ENCODE data around the gene ACAA1. TPM values are rescaled to one million over a fixed set of nuclear protein-coding genes. Genes with fewer than 3 reads are reported as not detected.

Gene ACAA1
- total RNA-seq, 1 donor from 2014 or later = 54.2 TPM

Other genes starting within 250 kb of the ACAA1 start
- gene VILL, start 146.3 kb downstream of the ACAA1 start, total RNA-seq = 121 and 171 TPM in 2 replicates
- gene PLCD1, start 107.5 kb downstream of the ACAA1 start, total RNA-seq = 24.2 and 45.7 TPM in 2 replicates
- 0.26 TPM in 2 replicates for gene DLEC1, start 97.9 kb downstream of the ACAA1 start, total RNA-seq
- gene MYD88, start 1.5 kb upstream of the ACAA1 start, total RNA-seq = 14.7 and 21.5 TPM in 2 replicates
- 95.3 and 121 TPM in 2 replicates for gene OXSR1, start 28.4 kb upstream of the ACAA1 start, total RNA-seq
- 0.77 and 0.79 TPM in 2 replicates for gene SLC22A13, start 128.7 kb upstream of the ACAA1 start, total RNA-seq
- 0.26 and 0.64 TPM in 2 replicates for gene SLC22A14, start 145.2 kb upstream of the ACAA1 start, total RNA-seq
- gene XYLB, start 209.7 kb upstream of the ACAA1 start, total RNA-seq = 1.5 and 2.1 TPM in 2 replicates